GM21526 (cell line): ENCODE results near the gene LAGE3.

Experiments used
- ATAC-seq: cut with Tn5 transposase; IDR thresholded peaks from one replicate; pipeline ENCODE4 v1.9.1; 2021; ENCODE audit warnings: moderate library complexity; ENCODE audit not compliant: unreplicated experiment, low FRiP score

LAGE3 gene

GRCh38 chrX:154436983-154437752 is 41.9 kb downstream of the LAGE3 start, which contains the start of gene GDI1:
Gene GDI1 (plus strand): TSS chrX:154437154. CDS start chrX:154437255, 101 bp downstream.
- no peak for ATAC-seq

GRCh38 chrX:154436374-154436982 is 42.6 kb downstream of the LAGE3 start:
- no peak for ATAC-seq

GRCh38 chrX:154435171-154435733 is 43.8 kb downstream of the LAGE3 start:
- no peak for ATAC-seq

GRCh38 chrX:154434394-154435168 is 44.5 kb downstream of the LAGE3 start:
- no peak for ATAC-seq

DNA sequence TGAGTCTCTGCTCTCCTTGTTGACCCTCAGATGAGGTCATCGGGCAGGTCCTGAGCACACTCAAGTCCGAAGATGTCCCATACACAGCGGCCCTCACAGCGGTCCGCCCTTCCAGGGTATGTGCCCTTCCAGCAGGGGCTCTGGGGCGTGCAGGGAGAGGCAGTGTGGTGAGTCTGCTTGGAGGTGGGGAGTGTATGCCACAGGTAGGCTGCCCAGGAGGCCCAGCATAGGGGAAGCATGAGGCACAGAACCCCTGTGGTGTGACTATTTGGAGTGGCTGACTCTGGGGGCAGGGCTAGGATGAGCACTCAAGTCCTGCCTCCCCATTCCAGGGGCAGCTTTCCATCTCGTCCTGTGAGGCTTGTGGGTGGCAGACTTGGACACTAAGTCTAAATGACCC is 45.5 kb downstream of the LAGE3 start:
- no peak for ATAC-seq

DNA sequence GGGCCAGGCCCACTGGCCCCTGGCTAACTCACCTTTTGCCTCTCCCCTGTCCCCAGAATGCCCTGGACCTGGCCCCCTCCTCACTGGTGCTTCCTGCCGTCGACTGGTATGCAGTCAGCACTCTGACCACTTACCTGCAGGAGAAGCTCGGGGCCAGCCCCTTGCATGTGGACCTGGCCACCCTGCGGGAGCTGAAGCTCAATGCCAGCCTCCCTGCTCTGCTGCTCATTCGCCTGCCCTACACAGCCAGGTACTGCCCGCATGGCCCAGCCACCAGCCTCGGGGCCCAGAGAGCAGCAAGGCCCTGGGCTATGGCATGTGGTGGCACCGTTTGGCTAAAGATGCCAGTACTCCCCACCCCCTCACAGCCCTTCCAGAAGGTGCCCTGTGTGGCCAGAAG is 46.9 kb downstream of the LAGE3 start:
- ATAC-seq, result no peak

DNA sequence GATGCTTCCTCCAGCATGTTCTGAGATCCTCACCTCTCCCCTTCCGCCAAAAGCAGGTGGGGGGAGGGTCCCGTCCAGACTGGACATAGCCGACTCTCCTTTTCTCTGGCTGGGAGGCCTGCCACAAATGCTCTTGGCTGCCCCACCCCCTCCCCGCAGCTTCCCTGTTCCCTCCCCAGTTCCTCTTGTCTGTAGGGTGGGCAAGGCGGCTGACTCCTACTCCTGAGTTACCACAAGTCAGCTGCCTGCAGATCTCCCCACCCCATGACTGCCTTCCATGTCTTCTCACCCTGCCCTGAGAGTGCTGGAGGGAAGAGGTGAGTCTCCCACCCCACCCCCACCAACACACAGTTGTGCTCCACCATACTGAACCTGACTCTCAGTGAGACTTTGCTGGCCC is 47.7 kb downstream of the LAGE3 start:
- no peak for ATAC-seq

- ATAC-seq, result no peak
Observed at GRCh38 chrX:154430916-154431315, 48.2 kb downstream of the LAGE3 start.

DNA sequence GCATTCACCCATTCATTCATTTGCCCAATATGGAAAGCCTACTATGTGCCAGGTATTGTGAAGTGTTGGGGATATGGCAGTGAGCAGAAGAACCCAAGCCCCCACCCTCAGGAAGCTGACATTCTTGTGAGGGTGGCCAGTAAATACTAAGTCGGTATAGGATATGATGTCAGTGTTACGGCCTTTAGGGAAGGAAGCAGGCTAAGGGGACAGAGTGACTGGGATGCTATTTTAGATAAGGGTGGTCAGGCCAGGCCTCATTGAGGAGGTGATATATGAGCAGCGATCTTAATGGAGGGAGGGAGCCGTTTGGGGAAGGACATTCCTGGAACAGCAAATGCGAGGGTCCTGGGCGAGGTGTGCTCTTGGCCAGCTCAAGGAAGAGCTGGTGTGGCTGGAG is 48.6 kb downstream of the LAGE3 start:
- ATAC-seq, result no peak

- no peak for ATAC-seq
Observed at GRCh38 chrX:154429711-154430110, 49.4 kb downstream of the LAGE3 start.

DNA sequence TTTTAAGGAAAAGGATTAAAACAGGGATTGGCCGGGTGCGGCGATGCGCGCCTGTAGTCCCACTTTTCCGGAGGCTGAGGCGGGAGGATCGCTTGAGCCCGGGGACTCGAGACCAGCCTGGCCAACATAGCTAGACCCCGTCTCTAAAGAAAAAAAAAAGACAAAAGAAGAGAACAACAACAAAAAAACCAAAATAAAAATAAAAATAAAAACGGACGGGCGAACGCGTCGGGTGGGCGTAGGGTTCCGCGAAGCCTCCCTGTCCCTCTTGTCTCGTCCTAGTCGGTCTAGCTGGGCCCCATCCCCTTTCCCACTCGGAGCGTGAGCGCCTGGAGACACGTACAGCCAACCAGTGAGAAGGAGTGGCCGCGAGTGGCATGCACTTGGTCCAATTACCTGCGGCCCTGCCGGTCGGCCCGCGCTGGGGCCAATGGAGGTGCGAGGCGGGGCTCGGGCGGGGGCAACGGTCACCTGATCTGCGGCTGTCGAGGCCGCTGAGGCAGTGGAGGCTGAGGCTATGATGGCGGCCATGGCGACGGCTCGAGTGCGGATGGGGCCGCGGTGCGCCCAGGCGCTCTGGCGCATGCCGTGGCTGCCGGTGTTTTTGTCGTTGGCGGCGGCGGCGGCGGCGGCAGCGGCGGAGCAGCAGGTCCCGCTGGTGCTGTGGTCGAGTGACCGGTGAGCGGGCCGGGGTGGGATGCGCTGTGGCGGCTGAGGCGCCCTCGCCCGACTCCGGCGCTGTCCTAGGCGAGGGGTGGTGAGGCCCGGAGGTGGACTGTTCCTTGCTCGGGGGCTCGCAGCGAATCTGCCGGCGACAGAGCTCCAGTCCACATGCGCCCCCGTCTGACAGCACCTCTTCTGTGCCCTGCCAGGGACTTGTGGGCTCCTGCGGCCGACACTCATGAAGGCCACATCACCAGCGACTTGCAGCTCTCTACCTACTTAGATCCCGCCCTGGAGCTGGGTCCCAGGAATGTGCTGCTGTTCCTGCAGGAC is 50.6 kb downstream of the LAGE3 start, which contains the start of gene ATP6AP1:
Gene ATP6AP1 (plus strand): TSS at position 502 of the 996 bp plus-strand sequence. CDS start 16 bp downstream, at position 518.
- ATAC-seq, result peak; percentile 86
